ENCODE data around the gene RAB11FIP4.

DNA sequence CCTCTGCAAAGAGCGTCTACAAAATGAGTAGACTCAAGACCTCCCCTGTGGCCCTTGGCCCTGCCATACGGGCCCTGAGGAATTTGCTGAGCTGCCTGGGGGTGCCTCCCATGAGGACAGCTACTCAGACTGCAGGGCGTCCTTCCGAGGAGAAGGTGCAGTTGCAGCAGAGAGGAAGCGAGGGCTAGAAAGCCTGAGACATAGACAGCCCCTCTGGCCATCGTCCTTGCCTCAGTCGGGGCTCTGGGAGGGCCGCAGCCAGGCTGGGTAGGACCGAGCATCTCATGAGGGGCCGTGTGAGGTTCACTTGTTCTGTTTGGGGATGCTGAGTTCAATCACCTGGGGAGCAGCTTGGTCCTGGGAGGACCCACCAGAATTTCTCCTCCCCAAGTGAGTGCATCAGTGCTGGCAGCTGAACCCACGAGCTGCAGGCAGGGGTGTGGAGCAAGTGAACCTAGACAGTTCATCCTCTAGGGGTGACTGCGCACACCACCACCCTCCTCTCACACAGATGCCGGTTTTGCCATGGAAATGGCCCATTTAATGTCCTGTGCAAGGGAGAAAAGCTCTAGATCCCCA, 20.3 kb downstream of the RAB11FIP4 start:
- TF ChIP-seq, protein P1, sequence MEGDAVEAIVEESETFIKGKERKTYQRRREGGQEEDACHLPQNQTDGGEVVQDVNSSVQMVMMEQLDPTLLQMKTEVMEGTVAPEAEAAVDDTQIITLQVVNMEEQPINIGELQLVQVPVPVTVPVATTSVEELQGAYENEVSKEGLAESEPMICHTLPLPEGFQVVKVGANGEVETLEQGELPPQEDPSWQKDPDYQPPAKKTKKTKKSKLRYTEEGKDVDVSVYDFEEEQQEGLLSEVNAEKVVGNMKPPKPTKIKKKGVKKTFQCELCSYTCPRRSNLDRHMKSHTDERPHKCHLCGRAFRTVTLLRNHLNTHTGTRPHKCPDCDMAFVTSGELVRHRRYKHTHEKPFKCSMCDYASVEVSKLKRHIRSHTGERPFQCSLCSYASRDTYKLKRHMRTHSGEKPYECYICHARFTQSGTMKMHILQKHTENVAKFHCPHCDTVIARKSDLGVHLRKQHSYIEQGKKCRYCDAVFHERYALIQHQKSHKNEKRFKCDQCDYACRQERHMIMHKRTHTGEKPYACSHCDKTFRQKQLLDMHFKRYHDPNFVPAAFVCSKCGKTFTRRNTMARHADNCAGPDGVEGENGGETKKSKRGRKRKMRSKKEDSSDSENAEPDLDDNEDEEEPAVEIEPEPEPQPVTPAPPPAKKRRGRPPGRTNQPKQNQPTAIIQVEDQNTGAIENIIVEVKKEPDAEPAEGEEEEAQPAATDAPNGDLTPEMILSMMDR (IDR thresholded peaks at IDR 0.05; ENCODE audit: low read depth, low read length, poor library complexity, severe bottlenecking) = no peak
- TF ChIP-seq EZH2phosphoT487 (IDR thresholded peaks at IDR 0.05; ENCODE audit: borderline replicate concordance, low read length) = no peak
